ENCODE measurements around the gene DHX58.

Gene DHX58

GRCh38 chr17:42053731-42054500 lies 58.6 kb downstream of the DHX58 start:
- H3K4me1 Mint-ChIP-seq (ENCODE audit: low read depth): peaks cover 7% of the 10 kb centered on the region
- H3K36me3 Mint-ChIP-seq (ENCODE audit: low read depth): no peaks in the 10 kb centered on the region
- H3K4me3 Mint-ChIP-seq: no peak overlapping the region
- no peak for DNase-seq (ENCODE audit: low spot score)
- H3K27me3 Mint-ChIP-seq (ENCODE audit: low read depth): peaks cover 39% of the 10 kb centered on the region
- no peaks in the 10 kb centered on the region for H3K9me3 Mint-ChIP-seq
- H3K27ac Mint-ChIP-seq: no peak overlapping the region

GRCh38 chr17:42052346-42052877 lies 60.1 kb downstream of the DHX58 start:
- peaks cover 44% of the 10 kb centered on the region for H3K27me3 Mint-ChIP-seq (ENCODE audit: low read depth)
- peaks cover 7% of the 10 kb centered on the region for H3K4me1 Mint-ChIP-seq (ENCODE audit: low read depth)
- no peak for DNase-seq (ENCODE audit: low spot score)
- no peak overlapping the region for H3K27ac Mint-ChIP-seq
- H3K4me3 Mint-ChIP-seq: no peak overlapping the region
- H3K9me3 Mint-ChIP-seq: no peaks in the 10 kb centered on the region
- no peaks in the 10 kb centered on the region for H3K36me3 Mint-ChIP-seq (ENCODE audit: low read depth)

GRCh38 chr17:42051645-42052044 lies 60.9 kb downstream of the DHX58 start:
- peaks cover 7% of the 10 kb centered on the region for H3K4me1 Mint-ChIP-seq (ENCODE audit: low read depth)
- no peaks in the 10 kb centered on the region for H3K9me3 Mint-ChIP-seq
- no peaks in the 10 kb centered on the region for H3K36me3 Mint-ChIP-seq (ENCODE audit: low read depth)
- H3K27me3 Mint-ChIP-seq (ENCODE audit: low read depth): peaks cover 44% of the 10 kb centered on the region
- no peak for DNase-seq (ENCODE audit: low spot score)
- H3K27ac Mint-ChIP-seq: no peak overlapping the region
- H3K4me3 Mint-ChIP-seq: peak overlapping the region; percentile 6

All from T-helper 2 cell treated with Interferon-gamma antibody and Interleukin-4, amounts not matched to agents 5 μg/mL and 100 μg/mL, for 36 hours (primary cell).